GM19240 (cell line): ENCODE measurements around the gene TMEM43.

ENCODE experiments used
- DNase-seq: peaks from one replicate; pipeline ENCODE4 v3.0.0; 2011; ENCODE audit warnings: low spot score; ENCODE audit not compliant: insufficient read length

TMEM43 gene

GRCh38 chr3:14150491-14151230, 25.8 kb downstream of the TMEM43 start:
- no peak for DNase-seq

DNA sequence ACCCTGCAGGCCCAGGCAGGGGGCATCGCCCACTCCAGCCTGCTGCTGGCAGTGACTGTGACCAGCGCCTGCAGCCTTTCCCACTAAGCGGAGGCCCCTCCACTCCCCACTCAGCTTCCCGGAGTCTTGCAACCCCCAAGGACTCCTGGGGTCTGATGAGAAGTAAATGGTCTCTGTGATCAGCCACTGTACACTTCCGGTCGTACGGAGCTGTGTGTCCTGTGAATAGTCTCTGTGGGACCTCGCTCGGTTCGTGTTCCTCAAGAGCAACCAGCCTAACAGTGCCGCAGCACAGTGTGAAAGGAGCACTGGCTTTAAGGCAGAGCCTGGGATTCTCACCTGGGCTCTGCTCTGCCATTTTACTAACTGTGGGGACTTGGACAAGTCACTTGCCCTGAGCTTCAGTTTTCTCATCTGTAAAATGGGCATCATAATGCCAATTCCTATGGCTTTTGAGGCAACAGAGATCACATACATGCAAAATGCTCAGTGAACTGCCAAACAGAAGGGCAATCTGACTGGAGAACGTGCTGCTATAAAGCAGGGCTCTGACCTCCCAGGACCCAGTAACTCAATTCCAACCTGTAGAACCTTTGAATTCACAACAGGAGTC, 26.7 kb downstream of the TMEM43 start:
- no peak for DNase-seq

DNA sequence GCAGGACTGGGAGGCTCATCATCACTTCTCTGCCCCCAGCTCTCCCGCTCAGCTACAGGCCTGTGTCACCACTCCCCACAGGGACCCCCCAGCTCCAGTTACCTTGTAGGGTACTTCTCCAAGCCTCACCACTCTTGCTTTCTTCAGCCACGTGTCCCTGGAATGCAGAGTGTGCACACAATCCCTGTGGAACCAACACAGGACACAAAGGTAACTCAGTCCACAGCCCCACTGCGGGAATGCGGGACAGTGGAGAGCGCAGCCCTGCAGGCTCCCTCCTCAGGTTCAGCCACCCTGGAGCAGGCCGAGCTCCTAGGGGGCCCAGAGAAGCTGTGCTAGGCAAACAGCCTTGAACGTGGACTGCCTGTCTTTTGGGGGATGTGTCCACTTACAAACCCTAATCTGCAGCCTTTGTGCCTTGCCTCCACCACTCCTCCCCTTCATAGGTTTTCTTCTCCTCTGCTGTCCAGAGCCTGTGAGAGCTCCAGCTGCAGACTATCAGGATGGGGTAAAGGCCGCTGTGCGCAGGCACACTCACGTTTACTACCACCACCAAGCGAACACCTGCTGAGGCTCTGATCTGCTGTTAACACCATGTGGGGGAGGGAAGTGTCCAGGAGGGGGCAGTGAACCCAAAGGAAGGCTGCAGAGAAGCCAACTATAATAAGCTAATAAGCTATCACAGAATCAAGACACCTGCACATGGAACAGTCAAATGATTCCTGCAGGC, 27.5 kb downstream of the TMEM43 start:
- DNase-seq: no peak

DNA sequence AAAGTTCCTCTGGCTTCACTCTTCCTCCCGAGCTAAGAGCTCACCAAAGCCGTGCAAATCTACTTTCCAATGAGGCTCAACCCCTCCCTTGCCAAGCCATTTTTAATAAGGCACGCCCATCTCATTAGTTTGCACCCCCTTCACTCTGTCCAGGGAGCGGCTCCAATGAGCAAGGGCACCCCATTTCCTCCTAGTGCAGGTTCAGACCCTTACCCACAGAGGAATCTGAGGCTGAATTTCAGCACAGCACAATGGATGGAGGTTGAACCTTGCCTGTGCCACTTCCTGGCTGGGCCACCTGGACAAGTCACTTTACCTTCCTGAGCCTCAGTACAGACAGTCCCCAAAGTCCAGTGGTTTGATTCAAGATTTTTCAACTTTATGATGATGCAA, 28.1 kb downstream of the TMEM43 start:
- DNase-seq: no peak

GRCh38 chr3:14153663-14154062, 28.8 kb downstream of the TMEM43 start:
- DNase-seq: no peak

- DNase-seq: no peak
These were observed 29.4 kb downstream of the TMEM43 start for GRCh38 chr3:14154276-14154675.

DNA sequence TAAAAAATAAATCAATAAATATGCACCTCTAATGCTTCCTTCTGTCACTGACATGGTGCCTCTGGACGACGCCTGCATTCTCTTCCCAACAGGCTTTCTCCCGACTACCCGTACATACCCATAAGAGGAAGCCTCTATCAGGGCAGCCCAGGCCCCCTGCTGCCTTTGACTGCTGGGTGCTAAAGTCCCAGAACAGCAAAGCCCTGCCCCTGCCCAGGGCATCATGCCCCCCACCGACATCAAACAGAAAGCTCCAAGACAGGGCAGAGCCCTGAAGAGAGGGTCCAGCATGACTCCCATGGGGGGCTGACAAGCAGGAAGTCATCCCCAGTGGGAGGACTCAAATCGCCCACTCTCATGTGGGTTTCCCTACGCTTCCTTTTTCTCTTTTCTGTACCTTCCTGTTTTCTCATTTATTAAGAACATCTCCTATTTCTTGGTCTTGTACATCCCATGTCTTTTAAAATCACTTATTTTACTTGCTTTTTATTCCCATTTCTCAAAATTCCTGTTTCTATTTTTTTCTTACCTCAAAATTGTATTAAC, 30.1 kb downstream of the TMEM43 start:
- DNase-seq: no peak

GRCh38 chr3:14156201-14156600, 31.3 kb downstream of the TMEM43 start:
- no peak for DNase-seq

DNA sequence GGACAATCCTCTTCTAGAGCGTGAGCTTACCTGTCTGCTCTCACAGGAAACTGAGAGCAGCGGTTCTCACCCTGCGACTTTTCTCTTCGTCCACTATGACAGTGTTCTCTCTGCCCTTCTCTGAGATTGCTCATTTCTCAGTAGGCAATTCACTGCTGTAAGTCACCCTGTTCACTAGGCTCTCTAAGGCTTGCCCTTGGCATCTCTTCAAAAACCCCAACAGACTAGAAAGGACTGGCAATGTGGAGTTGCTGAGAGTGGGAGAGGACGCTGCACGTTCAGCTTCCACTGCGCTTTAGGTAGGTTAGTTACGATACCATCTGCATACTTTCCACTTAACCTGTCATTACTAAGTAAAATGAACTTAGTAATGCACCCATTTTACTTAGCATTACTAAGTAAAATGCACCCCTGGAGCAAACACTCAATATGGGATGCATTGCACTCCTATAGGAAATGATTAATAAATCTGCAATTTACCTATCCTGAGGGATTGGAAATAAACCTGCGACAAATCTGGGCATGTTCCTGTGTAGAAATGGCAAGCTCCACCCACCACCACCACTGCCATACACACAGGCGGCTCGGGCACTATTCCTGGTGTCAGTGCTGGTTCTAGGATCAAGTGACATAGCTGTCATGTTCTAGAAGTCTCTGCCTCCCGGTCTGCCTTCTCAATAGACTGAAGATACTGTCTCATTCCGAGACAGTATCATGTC, 32.1 kb downstream of the TMEM43 start:
- no peak for DNase-seq

DNA sequence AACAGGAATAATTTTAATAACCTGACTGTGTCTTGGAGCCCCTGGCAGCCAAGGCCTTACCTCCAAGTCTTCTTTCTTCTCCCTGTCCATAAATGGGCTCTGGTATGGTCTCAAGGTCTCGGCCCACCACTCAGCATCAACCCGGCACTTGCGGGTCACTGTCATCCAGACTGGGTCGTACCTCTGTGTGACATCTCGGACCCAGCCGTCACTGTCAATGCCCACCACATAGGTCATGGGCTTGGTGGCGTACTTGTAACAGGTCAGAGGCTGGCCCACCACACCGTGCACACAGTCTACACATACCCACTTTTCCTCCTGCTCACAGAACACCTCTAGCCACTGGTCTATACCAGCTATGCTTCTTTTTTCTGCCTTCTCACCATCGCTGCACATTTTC, 33.1 kb downstream of the TMEM43 start:
- DNase-seq: no peak

DNA sequence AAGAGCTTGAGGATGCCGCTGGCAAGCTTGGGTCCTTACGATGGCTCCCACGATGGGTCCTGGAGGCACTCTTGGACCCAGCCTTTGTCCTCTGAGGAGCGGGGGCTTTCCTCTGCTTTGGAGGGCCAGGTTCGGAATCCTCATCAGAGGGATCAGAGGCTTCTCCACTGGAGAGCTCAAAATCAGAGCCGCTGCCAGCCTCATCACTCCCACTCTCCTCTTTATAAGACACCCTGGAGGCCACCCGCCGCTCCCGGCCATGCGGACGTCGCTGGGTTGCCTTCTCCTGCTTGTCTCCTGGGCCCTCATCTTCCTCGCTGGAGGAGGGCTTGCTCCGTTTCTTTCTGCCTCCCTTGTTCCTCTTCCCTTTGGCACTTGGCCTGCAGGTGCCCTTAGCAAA, 33.5 kb downstream of the TMEM43 start:
- DNase-seq: no peak

GRCh38 chr3:14159426-14159825, 34.6 kb downstream of the TMEM43 start:
- DNase-seq: no peak

GRCh38 chr3:14161282-14161681, 36.4 kb downstream of the TMEM43 start:
- DNase-seq: no peak

DNA sequence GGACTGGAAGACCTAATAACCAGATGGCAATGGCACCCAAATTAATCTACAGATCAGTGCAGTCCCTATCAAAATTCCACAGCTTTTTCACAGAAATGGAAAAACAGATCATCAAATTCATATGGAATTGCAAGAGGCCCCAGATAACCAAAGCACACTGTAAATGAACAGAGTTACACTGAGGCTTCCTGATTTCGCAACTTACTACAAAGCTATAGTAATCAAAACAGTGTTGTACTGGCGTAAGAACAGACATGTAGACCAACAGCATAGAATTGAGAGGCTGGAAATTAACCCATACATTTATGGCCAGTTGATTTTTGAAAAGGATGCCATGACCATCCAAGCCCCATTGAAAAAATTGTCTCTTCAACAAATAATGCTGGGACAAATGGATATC, 37.3 kb downstream of the TMEM43 start:
- no peak for DNase-seq

- no peak for DNase-seq
These were observed 42.2 kb downstream of the TMEM43 start for GRCh38 chr3:14166877-14167603.

DNA sequence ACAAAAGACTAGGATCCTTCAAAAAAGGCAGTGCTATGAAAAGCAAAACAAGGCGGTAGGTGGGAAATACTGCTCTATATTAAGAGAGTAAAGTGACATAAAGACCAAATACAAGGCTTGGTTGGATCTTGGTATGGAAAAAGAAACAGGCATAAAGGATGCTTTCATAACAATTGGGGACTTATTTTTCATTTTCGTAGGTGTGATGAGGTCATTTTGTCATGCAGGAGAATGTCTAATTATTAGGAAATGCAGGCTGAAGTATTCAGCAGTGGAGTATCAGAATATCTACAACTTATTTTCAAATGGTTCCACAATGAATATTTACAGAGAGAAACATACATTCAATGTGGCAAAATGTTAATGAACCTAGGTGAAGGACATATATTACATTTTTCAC, 44.6 kb downstream of the TMEM43 start:
- no peak for DNase-seq

DNA sequence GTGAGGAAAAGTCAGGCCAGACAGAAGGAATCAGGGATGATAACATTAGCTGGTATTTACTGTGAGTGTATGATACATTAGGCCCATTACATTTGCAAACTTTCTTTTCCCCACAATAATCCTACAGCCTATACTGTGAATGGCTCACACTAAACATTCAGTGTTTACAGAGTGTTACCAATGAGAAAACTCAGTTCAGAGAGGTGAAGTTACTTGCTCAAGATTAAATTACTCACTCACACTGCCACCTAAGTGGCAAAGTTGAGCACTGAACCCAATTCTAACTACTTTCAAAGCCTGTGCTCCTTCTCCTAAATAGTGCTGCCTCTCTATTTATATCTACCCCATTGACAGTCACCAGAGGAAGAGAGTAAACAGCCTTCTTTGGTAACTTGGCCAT, 45.0 kb downstream of the TMEM43 start:
- DNase-seq: no peak

- no peak for DNase-seq
These were observed 45.8 kb downstream of the TMEM43 start for GRCh38 chr3:14170531-14171159.

DNA sequence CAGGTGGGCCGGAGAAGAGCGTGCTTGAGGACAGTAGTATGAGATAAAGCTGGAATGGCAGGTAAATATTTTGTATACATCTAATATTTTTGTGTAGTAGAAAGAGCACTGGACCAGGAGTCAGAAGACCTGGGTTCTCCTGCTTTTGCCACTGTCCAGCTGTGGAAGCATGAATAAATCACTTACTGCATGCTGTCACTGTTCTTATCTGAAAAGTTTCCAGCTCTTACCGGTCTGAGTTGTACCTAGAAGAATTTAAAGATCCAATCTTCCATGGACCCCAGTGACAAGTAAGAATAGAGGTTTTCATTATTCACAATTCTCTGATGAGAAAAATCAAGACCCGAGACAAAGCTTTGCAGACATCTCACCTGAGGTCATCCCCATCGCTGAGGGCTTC, 47.6 kb downstream of the TMEM43 start:
- DNase-seq: no peak

GRCh38 chr3:14174483-14174882, 49.6 kb downstream of the TMEM43 start:
- DNase-seq: no peak
